Ovary (tissue), 10 donors: Measurements from ENCODE around the gene UBAP1L. TPM values are rescaled to one million over a fixed set of nuclear protein-coding genes. Genes with fewer than 3 reads are reported as not detected.

Experiments
- DNase-seq, 5 donors: peaks; one replicate each; pipeline ENCODE4 v3.0.0-alpha.2; 2019 to 2020
- H3K27ac ChIP-seq, 2 donors: fragments of 200-600 bp; one replicate each; pipeline versions ENCODE4 v1.5.1 to v1.8.0; 2019 to 2022
- H3K27me3 ChIP-seq: fragments of 200-600 bp; one replicate; pipeline ENCODE4 v1.8.0; 2022
- H3K36me3 ChIP-seq: fragments of 200-600 bp; sonication (generic); one replicate; pipeline ENCODE4 v1.5.1; 2019
- H3K4me1 ChIP-seq: one replicate; pipeline ENCODE4 v1.8.1; 2013; ENCODE audit warnings: mild to moderate bottlenecking, moderate library complexity; ENCODE audit not compliant: insufficient read depth
- H3K4me3 ChIP-seq: fragments of 200-600 bp; sonication (generic); one replicate; pipeline ENCODE4 v1.5.1; 2017
- H3K9me3 ChIP-seq, 2 donors: fragments of 200-600 bp in 1 of 2; sonication (generic) in 1 of 2; one replicate each; pipeline versions ENCODE4 v1.5.1 to v1.8.1; 2013 to 2019; ENCODE audit warnings: mild to moderate bottlenecking in 1 of 2, moderate library complexity in 1 of 2
- CTCF ChIP-seq, 3 donors: fragments of 450-650 bp in 2 of 3; fragments of 200-600 bp in 1 of 3; IDR thresholded peaks; one replicate each; pipeline versions ENCODE4 v1.5.1 to v1.8.0; 2016 to 2022; ENCODE audit warnings: antibody characterized with exemption in 3 of 3, mild to moderate bottlenecking in 1 of 3
- EP300 ChIP-seq: sonication (generic); formaldehyde crosslinking; IDR thresholded peaks from one replicate; pipeline ENCODE4 v1.6.1; 2017; ENCODE audit warnings: antibody characterized with exemption
- POLR2A ChIP-seq: fragments of 450-650 bp; IDR thresholded peaks from one replicate; pipeline ENCODE4 v1.6.1; 2017; ENCODE audit warnings: antibody characterized with exemption, mild to moderate bottlenecking, moderate library complexity
- WGBS, 3 donors: extraction: QIAGEN DNeasy Blood & Tissue Kit in 1 of 3; methylation state at CpG; one replicate each; pipeline versions ENCODE4 v1.1.5 to v1.1.7; 2013 to 2017; 5-methylcytosine and 5-hydroxymethylcytosine counted together
- intact Hi-C, 4 donors: fragments of 100-400 bp; cut with DNase I; formaldehyde crosslinking; loops; one replicate each; pipeline versions ENCODE4 v1.11.0 to v1.15.1; 2022 to 2023
- long read RNA-seq, 3 donors: library from polyadenylated mRNA in 2 of 3; unstranded in 2 of 3; transcript quantifications; one replicate each; pipeline ENCODE4 v2.0.0 and lab custom pipeline, GENCODE V29; 2021 to 2026
- polyA plus RNA-seq, 2 donors: library from polyadenylated mRNA; stranded (reverse); fragments of 200-250 nt in 1 of 2; fragments of 350-450 nt in 1 of 2; fragmentation: Illumina TruSeq in 1 of 2; extraction: RNeasy Lipid Tissue Mini Kit (QIAGEN cat#74804) in 1 of 2; gene quantifications; one replicate each; pipeline ENCODE4 v1.2.3, GENCODE V29; 2013 to 2014
- total RNA-seq, 7 donors: library from RNA; depleted of rRNA in 2 of 7; stranded (reverse); fragments of >200 nt in 2 of 7; fragmentation: NEBNext Ultra II Directional in 3 of 7; extraction: Animal tissue kit (Norgen Biotek cat#: 25700) in 3 of 7; gene quantifications; one replicate each; pipeline versions ENCODE4 v1.1.0 to v1.2.4, GENCODE V29; 2016 to 2023
- donor health status: DM: no; HTN: no; CAD: no; lungs with moderate emphysema.
- donor health status: DM: no; HTN: no; CAD: no.
- donor health status: Bipolar disorder and iron deficiency.
- donor health status: DM: yes; HTN: yes; CAD: no.
- donor health status: DM: no; HTN: no; CAD: no.
- donor health status: DM: yes; HTN: yes; CAD: no.

UBAP1L gene
- total RNA-seq (1 to 10 TPM; 4.4 to 9.9 (median 7.6) TPM), polyA plus RNA-seq (1 to 10 TPM; 2.5 to 4.4 TPM)
- long read RNA-seq, donor 1, full-length matches to known transcripts = 5 of 6 reads
- long read RNA-seq, donor 1, partial matches to known transcripts = 0 of 6 reads
- long read RNA-seq, donor 1, other reads (novel, unspliced or antisense) = 1 of 6 reads
- long read RNA-seq, donor 2, full-length matches to known transcripts = 1 of 1 reads
- long read RNA-seq, donor 2, partial matches to known transcripts = 0 of 1 reads
- long read RNA-seq, donor 2, other reads (novel, unspliced or antisense) = 0 of 1 reads
- long read RNA-seq, donor 3, full-length matches to known transcripts = 1 of 4 reads
- long read RNA-seq, donor 3, partial matches to known transcripts = 0 of 4 reads
- long read RNA-seq, donor 3, other reads (novel, unspliced or antisense) = 3 of 4 reads

GRCh38 chr15:65115086-65115485, at the start of gene UBAP1L:
UBAP1L (minus strand) TSS chr15:65115200; CDS start chr15:65106215, 8,985 bp downstream.
- no peak within 1 kb of the TSS for H3K4me3 ChIP-seq
- no peak within 1 kb of the TSS for H3K27ac ChIP-seq
- intact Hi-C loops = no loop called here
- no peak for DNase-seq
- WGBS, 3 donors = 51 to 74% (median 57%) methylated on average over 2 of the region's 2 CpGs
- H3K36me3 ChIP-seq = no peaks in the 10 kb centered on the region
- TF ChIP-seq CTCF (IDR thresholded peaks at IDR 0.05) (no peak), EP300 (no peak), POLR2A (no peak)
- no peaks in the 10 kb centered on the region for H3K27me3 ChIP-seq
- H3K4me1 ChIP-seq = peaks cover 2% of the 10 kb centered on the region
- H3K9me3 ChIP-seq = no peaks in the 10 kb centered on the region

GRCh38 chr15:65164139-65164538, 49.1 kb upstream of the UBAP1L start:
- Histone ChIP-seq H3K27ac (no peak overlapping the region), H3K4me3 (no peak overlapping the region), H3K4me1 (no peaks in the 10 kb centered on the region), H3K9me3 (no peaks in the 10 kb centered on the region), H3K36me3 (no peaks in the 10 kb centered on the region), H3K27me3 (no peaks in the 10 kb centered on the region)
- intact Hi-C loops = no loop called here
- TF ChIP-seq CTCF (IDR thresholded peaks at IDR 0.05) (no peak), EP300 (no peak), POLR2A (no peak)
- WGBS, 3 donors = 64 to 76% (median 68%) methylated on average over 1 of the region's 1 CpG
- DNase-seq = no peak

GRCh38 chr15:65163041-65163440, 48.0 kb upstream of the UBAP1L start:
- Histone ChIP-seq H3K27me3 (no peaks in the 10 kb centered on the region), H3K27ac (no peak overlapping the region), H3K4me1 (no peaks in the 10 kb centered on the region), H3K36me3 (no peaks in the 10 kb centered on the region), H3K9me3 (no peaks in the 10 kb centered on the region), H3K4me3 (no peak overlapping the region)
- intact Hi-C loops = no loop called here
- 86 to 88% (median 87%) methylated on average over 4 of the region's 4 CpGs for WGBS, 3 donors
- TF ChIP-seq POLR2A (no peak), CTCF (IDR thresholded peaks at IDR 0.05) (no peak), EP300 (no peak)
- no peak for DNase-seq

GRCh38 chr15:65156692-65157091, 41.7 kb upstream of the UBAP1L start:
- no peaks in the 10 kb centered on the region for H3K9me3 ChIP-seq
- no peak for DNase-seq
- no peaks in the 10 kb centered on the region for H3K36me3 ChIP-seq
- no peak for TF ChIP-seq POLR2A
- no peak for TF ChIP-seq EP300
- TF ChIP-seq CTCF (IDR thresholded peaks at IDR 0.05) = no peak
- intact Hi-C loops = no loop called here
- no peaks in the 10 kb centered on the region for H3K27me3 ChIP-seq
- H3K4me1 ChIP-seq = no peaks in the 10 kb centered on the region
- no peak overlapping the region for H3K4me3 ChIP-seq
- H3K27ac ChIP-seq = no peak overlapping the region
- WGBS, 3 donors = 66 to 67% (median 67%) methylated on average over 5 of the region's 5 CpGs
